SK-N-SH (cell line): ENCODE measurements around the gene DHX35. TPM values are rescaled to one million over a fixed set of nuclear protein-coding genes. Genes with fewer than 3 reads are reported as not detected.

Experiments used
- CTCF ChIA-PET: fragments of 300-600, 350-600 bp; formaldehyde crosslinking; extraction: SDS; loops from one replicate; lab custom pipeline; 2021; lab: Yijun Ruan, JAX
- POLR2A ChIA-PET: fragments of 350-600 bp; sonication (Branson Sonifier 250); formaldehyde crosslinking; extraction: SDS; loops from one replicate; lab custom pipeline; 2020; ENCODE audit warnings: antibody characterized with exemption, inconsistent platforms; lab: Yijun Ruan, JAX
- DNase-seq: peaks from one replicate; pipeline ENCODE4 v3.0.0; 2012
- H2AFZ ChIP-seq: fragments of 200-600 bp; sonication (generic); 2 replicates; pipeline ENCODE4 v1.8.1; 2016; ENCODE audit warnings: antibody characterized with exemption, mild to moderate bottlenecking, low read depth
- H3F3A ChIP-seq: fragments of 200-600 bp; sonication (generic); replicated peaks from 2 replicates; pipeline ENCODE3; 2016; ENCODE audit warnings: antibody characterized with exemption, mild to moderate bottlenecking; ENCODE audit not compliant: insufficient read depth
- H3K27ac ChIP-seq, 2 experiments: fragments of 200-500 bp in 1 of 2; fragments of 200-600 bp in 1 of 2; sonication (Bioruptor generic) in 1 of 2; sonication (generic), shearing (Covaris generic) in 1 of 2; 2 replicates each; pipeline versions ENCODE4 v1.5.1 to v1.6.1; 2014 to 2016; ENCODE audit warnings: low read depth in 2 of 2, inconsistent platforms in 1 of 2, low read length in 1 of 2, mild to moderate bottlenecking in 1 of 2, mixed read lengths in 1 of 2
- H3K27me3 ChIP-seq: fragments of 200-600 bp; sonication (generic), shearing (Covaris generic); 2 replicates; pipeline ENCODE4 v1.6.1; 2016; ENCODE audit warnings: mixed run types; ENCODE audit not compliant: insufficient read depth
- H3K36me3 ChIP-seq, 2 experiments: fragments of 200-500 bp in 1 of 2; fragments of 200-600 bp in 1 of 2; sonication (Bioruptor generic) in 1 of 2; sonication (generic) in 1 of 2; replicated peaks in 1 of 2; 2 replicates each; pipeline versions ENCODE3 to v1.5.1; 2014 to 2016; ENCODE audit warnings: low read length in 1 of 2, mild to moderate bottlenecking in 1 of 2; ENCODE audit not compliant: insufficient read depth in 2 of 2, control insufficient read depth in 1 of 2
- H3K4me1 ChIP-seq, 2 experiments: fragments of 200-500 bp in 1 of 2; fragments of 200-600 bp in 1 of 2; sonication (Bioruptor generic) in 1 of 2; sonication (generic), shearing (Covaris generic) in 1 of 2; 2 replicates each; pipeline versions ENCODE4 v1.5.1 to v1.6.1; 2014 to 2016; ENCODE audit warnings: low read depth in 1 of 2, low read length in 1 of 2, mixed run types in 1 of 2; ENCODE audit not compliant: insufficient read depth in 2 of 2, control insufficient read depth in 1 of 2
- H3K4me2 ChIP-seq: fragments of 200-600 bp; sonication (generic), shearing (Covaris generic); 2 replicates; pipeline ENCODE4 v1.6.1; 2017; ENCODE audit warnings: mixed run types
- H3K4me3 ChIP-seq, 2 experiments: fragments of 200-500 bp in 1 of 2; fragments of 200-600 bp in 1 of 2; sonication (Bioruptor generic) in 1 of 2; sonication (generic), shearing (Covaris generic) in 1 of 2; 2 replicates each; pipeline versions ENCODE4 v1.5.1 to v1.8.1; 2014 to 2016; ENCODE audit warnings: low read depth in 2 of 2, inconsistent platforms in 1 of 2, low read length in 1 of 2, mild to moderate bottlenecking in 1 of 2, mixed read lengths in 1 of 2, moderate library complexity in 1 of 2
- H3K79me2 ChIP-seq: fragments of 200-600 bp; sonication (generic); 2 replicates; pipeline ENCODE4 v1.8.1; 2017; ENCODE audit warnings: mild to moderate bottlenecking; ENCODE audit not compliant: insufficient read depth
- H3K9ac ChIP-seq: fragments of 200-600 bp; sonication (generic); 2 replicates; pipeline ENCODE4 v1.6.1; 2017; ENCODE audit warnings: mixed run types
- H3K9me2 ChIP-seq: fragments of 200-600 bp; sonication (generic); 2 replicates; pipeline ENCODE4 v1.6.1; 2017; ENCODE audit warnings: mixed run types
- H3K9me3 ChIP-seq: fragments of 200-600 bp; sonication (generic); 2 replicates; pipeline ENCODE4 v1.6.1; 2017; ENCODE audit warnings: mixed run types, mild to moderate bottlenecking, moderate library complexity
- H4K20me1 ChIP-seq: fragments of 200-600 bp; sonication (generic); 2 replicates; pipeline ENCODE4 v1.6.1; 2017; ENCODE audit warnings: mild to moderate bottlenecking, mixed run types; ENCODE audit not compliant: insufficient read depth
- ELF1 ChIP-seq: IDR thresholded peaks from 2 replicates; pipeline ENCODE4 v1.4.0; 2012
- EZH2phosphoT487 ChIP-seq: fragments of 200-600 bp; sonication (generic); IDR thresholded peaks from 2 replicates; pipeline ENCODE4 v1.6.1; 2017; ENCODE audit warnings: low read depth, mixed run types, mild to moderate bottlenecking, antibody characterized with exemption, moderate library complexity, borderline replicate concordance
- FOSL2 ChIP-seq: IDR thresholded peaks from 2 replicates; pipeline ENCODE4 v1.4.0; 2012; ENCODE audit warnings: low read depth, mild to moderate bottlenecking, moderate library complexity, borderline replicate concordance
- FOXM1 ChIP-seq: IDR thresholded peaks from 2 replicates; pipeline ENCODE4 v1.4.0; 2012; ENCODE audit warnings: low read depth, mild to moderate bottlenecking
- GABPA ChIP-seq: IDR thresholded peaks from 2 replicates; pipeline ENCODE4 v1.4.0; 2012; ENCODE audit warnings: low read depth, mild to moderate bottlenecking
- GATA2 ChIP-seq: sonication (generic); formaldehyde crosslinking; IDR thresholded peaks from 2 replicates; pipeline ENCODE4 v1.5.0; 2020; ENCODE audit warnings: mild to moderate bottlenecking, missing genetic modification reagents
- IRF3 ChIP-seq: fragments of 150-350 bp; IDR thresholded peaks from 2 replicates; pipeline ENCODE4 v1.6.1; 2016; ENCODE audit warnings: mild to moderate bottlenecking, low read depth, low read length
- NFIC ChIP-seq: IDR thresholded peaks from 2 replicates; pipeline ENCODE4 v1.4.0; 2012; ENCODE audit warnings: borderline replicate concordance
- RAD21 ChIP-seq: IDR thresholded peaks from 2 replicates; pipeline ENCODE4 v1.6.1; 2012; ENCODE audit warnings: mild to moderate bottlenecking, low read length
- RFX5 ChIP-seq: IDR thresholded peaks from 2 replicates; pipeline ENCODE4 v1.6.1; 2012; ENCODE audit warnings: mild to moderate bottlenecking, improper control_type of control experiment, low read length
- RXRA ChIP-seq: IDR thresholded peaks from 2 replicates; pipeline ENCODE4 v1.4.0; 2012; ENCODE audit warnings: low read depth, mild to moderate bottlenecking, borderline replicate concordance
- SIN3A ChIP-seq: IDR thresholded peaks from 2 replicates; pipeline ENCODE4 v1.6.1; 2012; ENCODE audit warnings: low read depth, mild to moderate bottlenecking, low read length, moderate library complexity, borderline replicate concordance
- SMC3 ChIP-seq: IDR thresholded peaks from 2 replicates; pipeline ENCODE4 v1.6.1; 2012; ENCODE audit warnings: low read depth, low read length, improper control_type of control experiment
- TCF12 ChIP-seq: IDR thresholded peaks from 2 replicates; pipeline ENCODE4 v1.4.0; 2012
- YY1 ChIP-seq: IDR thresholded peaks from 2 replicates; pipeline ENCODE4 v1.4.0; 2012; ENCODE audit warnings: low read depth, mild to moderate bottlenecking
- WGBS: methylation state at CpG from one replicate; pipeline ENCODE4 v1.1.6; 2017; ENCODE audit warnings: low lambda C conversion rate; 5-methylcytosine and 5-hydroxymethylcytosine counted together
- polyA plus RNA-seq, 3 experiments: library from polyadenylated mRNA; depleted of rRNA; stranded (reverse); fragments of >200 nt; gene quantifications; 2 replicates each; pipeline ENCODE4 v1.2.3, GENCODE V29; 2012
- TF ChIP-seq, protein P1 (sequence below): IDR thresholded peaks from 2 replicates; pipeline ENCODE4 v1.6.1; 2012; ENCODE audit warnings: mild to moderate bottlenecking, low read depth, low read length, moderate library complexity
- TF ChIP-seq, protein P2 (sequence below): fragments of 150-350 bp; IDR thresholded peaks from 2 replicates; pipeline ENCODE4 v1.6.1; 2017; ENCODE audit warnings: antibody characterized with exemption, low read length, low read depth, borderline replicate concordance

DHX35 gene
- polyA plus RNA-seq, 1 of the 3 experiments (the other 2 are of a cell fraction) = 17.1 TPM

DNA sequence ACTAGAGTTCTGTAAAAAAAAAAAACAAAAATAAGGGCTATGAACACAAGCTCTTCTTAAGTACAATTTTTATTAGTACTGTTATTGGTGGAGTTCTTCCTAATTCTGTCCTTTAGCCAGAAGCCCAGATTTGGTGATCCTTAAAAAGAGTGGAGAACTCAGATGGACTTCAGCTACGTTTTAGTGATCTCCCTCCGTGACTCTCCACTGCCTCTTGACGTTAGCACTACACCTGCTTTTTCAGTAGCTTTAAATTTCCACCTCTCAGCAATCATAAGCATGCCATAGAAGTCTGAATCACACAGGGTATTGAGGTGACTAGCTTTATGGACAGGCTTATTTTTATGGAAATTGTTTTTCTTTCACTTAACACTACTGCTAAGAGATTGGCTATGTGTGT, 17.7 kb downstream of the DHX35 start:
- ChIA-PET CTCF (interaction anchor here (1.2 kb wide), 1 partner anchor 70 kb away, joined by 3 read pairs; no protein-coding TSS in a partner anchor), POLR2A (interaction anchor here (0.6 kb wide), 1 partner anchor 1708 kb away, joined by 3 read pairs; no protein-coding TSS in a partner anchor)
- no peak overlapping the region for H3K27ac ChIP-seq
- no peaks in the 10 kb centered on the region for H4K20me1 ChIP-seq
- H3K9me2 ChIP-seq = no peaks in the 10 kb centered on the region
- H3K4me1 ChIP-seq = peaks cover 0 to 9% of the 10 kb centered on the region in 2 experiments; a peak in 2 of 4 replicates
- peaks cover 13 to 14% of the 10 kb centered on the region in 2 experiments for H3K36me3 ChIP-seq
- no peak for DNase-seq
- no peaks in the 10 kb centered on the region for H3K27me3 ChIP-seq
- no peak overlapping the region for H3K4me2 ChIP-seq
- H3F3A ChIP-seq = peaks cover 3% of the 10 kb centered on the region
- H3K79me2 ChIP-seq = peaks cover 35% of the 10 kb centered on the region
- TF ChIP-seq, protein P1, sequence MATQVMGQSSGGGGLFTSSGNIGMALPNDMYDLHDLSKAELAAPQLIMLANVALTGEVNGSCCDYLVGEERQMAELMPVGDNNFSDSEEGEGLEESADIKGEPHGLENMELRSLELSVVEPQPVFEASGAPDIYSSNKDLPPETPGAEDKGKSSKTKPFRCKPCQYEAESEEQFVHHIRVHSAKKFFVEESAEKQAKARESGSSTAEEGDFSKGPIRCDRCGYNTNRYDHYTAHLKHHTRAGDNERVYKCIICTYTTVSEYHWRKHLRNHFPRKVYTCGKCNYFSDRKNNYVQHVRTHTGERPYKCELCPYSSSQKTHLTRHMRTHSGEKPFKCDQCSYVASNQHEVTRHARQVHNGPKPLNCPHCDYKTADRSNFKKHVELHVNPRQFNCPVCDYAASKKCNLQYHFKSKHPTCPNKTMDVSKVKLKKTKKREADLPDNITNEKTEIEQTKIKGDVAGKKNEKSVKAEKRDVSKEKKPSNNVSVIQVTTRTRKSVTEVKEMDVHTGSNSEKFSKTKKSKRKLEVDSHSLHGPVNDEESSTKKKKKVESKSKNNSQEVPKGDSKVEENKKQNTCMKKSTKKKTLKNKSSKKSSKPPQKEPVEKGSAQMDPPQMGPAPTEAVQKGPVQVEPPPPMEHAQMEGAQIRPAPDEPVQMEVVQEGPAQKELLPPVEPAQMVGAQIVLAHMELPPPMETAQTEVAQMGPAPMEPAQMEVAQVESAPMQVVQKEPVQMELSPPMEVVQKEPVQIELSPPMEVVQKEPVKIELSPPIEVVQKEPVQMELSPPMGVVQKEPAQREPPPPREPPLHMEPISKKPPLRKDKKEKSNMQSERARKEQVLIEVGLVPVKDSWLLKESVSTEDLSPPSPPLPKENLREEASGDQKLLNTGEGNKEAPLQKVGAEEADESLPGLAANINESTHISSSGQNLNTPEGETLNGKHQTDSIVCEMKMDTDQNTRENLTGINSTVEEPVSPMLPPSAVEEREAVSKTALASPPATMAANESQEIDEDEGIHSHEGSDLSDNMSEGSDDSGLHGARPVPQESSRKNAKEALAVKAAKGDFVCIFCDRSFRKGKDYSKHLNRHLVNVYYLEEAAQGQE = no peak
- TF ChIP-seq FOXM1 (no peak), GATA2 (no peak), RFX5 (no peak), GABPA (no peak), TCF12 (no peak), ELF1 (no peak), RAD21 (no peak), SIN3A (no peak), IRF3 (no peak), FOSL2 (no peak), YY1 (no peak), RXRA (no peak), SMC3 (no peak), NFIC (no peak), EZH2phosphoT487 (no peak)
- TF ChIP-seq, protein P2, sequence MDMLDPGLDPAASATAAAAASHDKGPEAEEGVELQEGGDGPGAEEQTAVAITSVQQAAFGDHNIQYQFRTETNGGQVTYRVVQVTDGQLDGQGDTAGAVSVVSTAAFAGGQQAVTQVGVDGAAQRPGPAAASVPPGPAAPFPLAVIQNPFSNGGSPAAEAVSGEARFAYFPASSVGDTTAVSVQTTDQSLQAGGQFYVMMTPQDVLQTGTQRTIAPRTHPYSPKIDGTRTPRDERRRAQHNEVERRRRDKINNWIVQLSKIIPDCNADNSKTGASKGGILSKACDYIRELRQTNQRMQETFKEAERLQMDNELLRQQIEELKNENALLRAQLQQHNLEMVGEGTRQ = no peak
- WGBS = 98% methylated on average over 3 of the region's 3 CpGs
- no peak overlapping the region for H2AFZ ChIP-seq
- H3K4me3 ChIP-seq = no peak overlapping the region
- H3K9me3 ChIP-seq = no peaks in the 10 kb centered on the region
- H3K9ac ChIP-seq = no peak overlapping the region
